Subcutaneous abdominal adipose tissue (tissue), 5 donors: ENCODE measurements around the gene LSM3.

ENCODE experiments used
- H3K27ac ChIP-seq: one replicate; pipeline ENCODE4 v1.7.0; 2013; ENCODE audit warnings: low read depth, mild to moderate bottlenecking, inconsistent platforms, low read length, moderate library complexity
- H3K27me3 ChIP-seq, 5 donors: one replicate each; pipeline ENCODE4 v1.7.0; 2013; ENCODE audit warnings: low read length in 5 of 5, inconsistent platforms in 1 of 5; ENCODE audit not compliant: control insufficient read depth in 5 of 5, insufficient read depth in 4 of 5
- H3K36me3 ChIP-seq, 5 donors: one replicate each; pipeline ENCODE4 v1.7.0; 2013; ENCODE audit warnings: low read length in 5 of 5; ENCODE audit not compliant: control insufficient read depth in 5 of 5, insufficient read depth in 5 of 5
- H3K4me1 ChIP-seq, 5 donors: one replicate each; pipeline ENCODE4 v1.7.0; 2013; ENCODE audit warnings: low read length in 5 of 5, mild to moderate bottlenecking in 3 of 5, moderate library complexity in 1 of 5; ENCODE audit not compliant: control insufficient read depth in 5 of 5, insufficient read depth in 5 of 5
- H3K4me3 ChIP-seq, 5 donors: one replicate each; pipeline ENCODE4 v1.7.0; 2013; ENCODE audit warnings: low read length in 5 of 5, low read depth in 1 of 5
- H3K9ac ChIP-seq, 5 donors: one replicate each; pipeline ENCODE4 v1.7.0; 2013; ENCODE audit warnings: low read length in 5 of 5, mild to moderate bottlenecking in 4 of 5, moderate library complexity in 3 of 5
- H3K9me3 ChIP-seq, 5 donors: one replicate each; pipeline ENCODE4 v1.7.0; 2013; ENCODE audit warnings: low read length in 5 of 5; ENCODE audit not compliant: control insufficient read depth in 5 of 5
- donor health status: healthy.
- donor health status: healthy.
- donor health status: healthy.
- donor health status: healthy.
- donor health status: healthy.

LSM3 gene

GRCh38 chr3:14242490-14243311, 64.1 kb downstream of the LSM3 start:
- Histone ChIP-seq H3K27ac (no peak overlapping the region), H3K4me1 (peaks cover 0 to 2% (median 0%) of the 10 kb centered on the region in 5 donors), H3K9ac (no peak overlapping the region), H3K9me3 (no peaks in the 10 kb centered on the region), H3K36me3 (no peaks in the 10 kb centered on the region), H3K27me3 (peaks cover 0 to 3% (median 0%) of the 10 kb centered on the region in 5 donors), H3K4me3 (no peak overlapping the region)

DNA sequence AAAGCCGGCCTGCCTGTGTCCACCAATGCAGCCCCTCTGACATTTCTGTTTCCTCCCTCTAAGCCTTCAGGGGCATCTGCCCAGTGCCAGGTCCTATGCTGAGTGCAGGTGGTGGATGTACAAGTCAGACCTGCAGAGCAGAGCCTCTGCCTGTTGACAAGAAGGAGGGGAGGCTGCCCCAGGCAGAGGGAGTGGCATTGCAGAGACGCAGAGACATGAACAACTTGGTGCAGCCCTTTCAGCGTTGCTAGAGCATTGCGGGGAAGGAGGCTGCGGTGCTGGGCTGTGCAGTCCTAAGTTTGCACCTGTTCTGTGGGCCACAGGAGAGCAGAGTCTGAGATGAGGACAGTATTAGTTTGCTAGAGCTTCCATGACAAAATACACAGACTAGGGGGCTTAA, 65.2 kb downstream of the LSM3 start:
- Histone ChIP-seq H3K27ac (no peak overlapping the region), H3K27me3 (peaks cover 0 to 3% (median 0%) of the 10 kb centered on the region in 5 donors), H3K4me1 (peaks cover 0 to 4% (median 4%) of the 10 kb centered on the region in 5 donors)

DNA sequence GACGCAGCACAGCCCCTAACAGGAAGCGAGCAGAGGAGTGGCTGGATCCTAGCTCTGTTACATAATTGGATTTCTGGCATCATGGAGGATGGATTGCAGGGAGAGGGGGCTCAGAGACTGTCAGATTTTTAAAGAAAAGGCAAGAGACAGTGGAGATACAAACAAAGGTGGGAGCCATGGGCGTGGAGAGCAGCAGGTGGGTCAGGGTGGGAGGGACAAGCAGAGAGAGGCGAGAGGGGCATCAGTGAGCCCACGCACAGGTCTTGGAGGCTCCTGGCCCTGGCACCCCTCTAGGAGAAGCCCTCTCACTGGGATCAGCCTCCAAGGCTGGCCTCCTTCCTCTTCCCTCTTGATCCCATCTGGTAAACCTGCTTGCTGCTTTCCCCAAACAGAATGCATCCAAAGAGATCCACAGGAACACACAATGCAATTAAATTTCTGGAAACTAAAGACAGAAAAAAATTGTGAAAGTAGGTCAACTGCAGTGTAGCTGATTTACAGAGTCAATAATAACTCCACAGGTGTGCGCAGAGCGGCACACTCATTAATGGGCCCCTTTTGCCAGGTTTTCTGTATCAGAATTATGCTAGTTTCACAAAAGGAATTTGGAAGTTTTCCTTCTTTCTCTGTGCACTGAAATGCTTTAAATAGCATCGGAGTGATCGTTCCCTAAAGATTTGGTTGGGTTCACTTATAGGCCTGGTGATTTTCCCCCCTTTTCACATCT, 66.1 kb downstream of the LSM3 start:
- no peaks in the 10 kb centered on the region for H3K36me3 ChIP-seq
- H3K27ac ChIP-seq = no peak overlapping the region
- H3K27me3 ChIP-seq = peaks cover 0 to 3% (median 0%) of the 10 kb centered on the region in 5 donors
- H3K4me1 ChIP-seq = peaks cover 0 to 11% (median 5%) of the 10 kb centered on the region in 5 donors
- H3K9ac ChIP-seq = no peak overlapping the region
- H3K9me3 ChIP-seq = no peaks in the 10 kb centered on the region
- H3K4me3 ChIP-seq = no peak overlapping the region

More for the DNA sequence above, 65.2 kb downstream of the LSM3 start:
- no peaks in the 10 kb centered on the region for H3K9me3 ChIP-seq
- H3K9ac ChIP-seq = no peak overlapping the region
- no peak overlapping the region for H3K4me3 ChIP-seq
- H3K36me3 ChIP-seq = no peaks in the 10 kb centered on the region

GRCh38 chr3:14245248-14245639, 66.6 kb downstream of the LSM3 start:
- peaks cover 0 to 3% (median 0%) of the 10 kb centered on the region in 5 donors for H3K27me3 ChIP-seq

DNA sequence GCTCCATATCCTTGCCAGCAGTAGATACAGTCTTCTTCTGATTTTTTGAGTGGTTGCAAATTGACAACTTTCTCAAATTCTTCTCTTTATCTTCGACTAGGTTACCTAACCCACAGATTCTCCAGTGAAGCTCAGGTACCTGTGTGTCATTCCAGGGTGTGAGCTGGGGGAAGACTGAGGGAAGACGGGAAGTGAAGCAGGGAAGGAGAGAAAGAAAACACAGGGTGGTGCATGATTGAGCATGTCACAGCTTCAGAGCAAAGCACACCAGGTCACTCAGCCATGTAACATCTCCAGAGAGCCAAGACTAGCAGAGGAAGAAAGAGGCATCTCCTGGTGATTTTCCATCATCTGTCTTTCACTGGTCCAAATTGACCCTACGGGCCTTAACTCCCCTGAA, 67.2 kb downstream of the LSM3 start:
- peaks cover 0 to 3% (median 0%) of the 10 kb centered on the region in 5 donors for H3K27me3 ChIP-seq
- H3K9ac ChIP-seq = no peak overlapping the region
- H3K27ac ChIP-seq = no peak overlapping the region
- no peaks in the 10 kb centered on the region for H3K9me3 ChIP-seq
- no peak overlapping the region for H3K4me3 ChIP-seq
- H3K4me1 ChIP-seq = peaks cover 0 to 11% (median 5%) of the 10 kb centered on the region in 5 donors
- no peaks in the 10 kb centered on the region for H3K36me3 ChIP-seq

More at GRCh38 chr3:14245248-14245639, 66.6 kb downstream of the LSM3 start:
- H3K9ac ChIP-seq = no peak overlapping the region
- no peak overlapping the region for H3K4me3 ChIP-seq
- no peak overlapping the region for H3K27ac ChIP-seq
- no peaks in the 10 kb centered on the region for H3K9me3 ChIP-seq
- H3K36me3 ChIP-seq = no peaks in the 10 kb centered on the region
- H3K4me1 ChIP-seq = peaks cover 0 to 11% (median 5%) of the 10 kb centered on the region in 5 donors

DNA sequence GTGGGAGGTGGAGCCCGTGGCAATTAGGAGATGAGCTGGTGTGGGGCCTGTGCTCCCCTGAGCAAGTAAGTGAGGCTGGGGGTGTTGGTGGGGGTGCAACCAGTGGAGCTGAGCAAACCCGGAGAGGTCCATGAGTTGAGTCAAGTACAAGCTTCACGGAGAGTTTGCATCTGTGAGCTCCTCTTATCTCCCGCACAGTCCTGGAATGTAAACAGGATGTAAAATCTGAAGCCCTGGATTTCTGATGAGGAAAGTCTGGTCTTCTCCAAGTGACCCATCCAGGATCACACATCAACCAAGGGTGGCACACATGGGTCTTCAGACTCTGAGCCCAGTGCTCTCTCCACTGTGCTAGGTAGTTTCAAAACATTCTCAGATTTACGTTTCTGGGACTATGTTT, 67.8 kb downstream of the LSM3 start:
- Histone ChIP-seq H3K4me3 (no peak overlapping the region), H3K9me3 (no peaks in the 10 kb centered on the region), H3K4me1 (peaks cover 0 to 11% (median 5%) of the 10 kb centered on the region in 5 donors), H3K27ac (no peak overlapping the region), H3K27me3 (peaks cover 0 to 3% (median 0%) of the 10 kb centered on the region in 5 donors), H3K9ac (no peak overlapping the region), H3K36me3 (no peaks in the 10 kb centered on the region)

DNA sequence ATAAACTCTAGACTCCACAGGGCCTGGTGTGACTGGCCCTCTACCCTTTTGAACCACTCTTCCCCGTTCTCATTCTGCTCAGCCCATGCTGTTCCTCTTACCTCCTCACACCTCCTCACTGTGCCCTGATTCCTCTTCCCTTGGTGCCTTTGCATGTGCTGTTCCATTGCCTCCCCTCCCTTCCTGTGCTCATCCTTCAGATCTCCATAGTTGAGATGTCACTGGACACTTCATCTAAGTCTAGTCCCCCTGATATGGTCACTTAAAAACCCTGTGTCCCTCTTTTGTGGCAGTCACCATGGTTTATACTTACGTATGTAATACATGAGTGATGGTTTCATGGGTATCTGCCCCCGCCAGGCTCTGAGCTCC, 69.8 kb downstream of the LSM3 start:
- peaks cover 0 to 11% (median 5%) of the 10 kb centered on the region in 5 donors for H3K4me1 ChIP-seq
- H3K9me3 ChIP-seq = no peaks in the 10 kb centered on the region
- H3K27me3 ChIP-seq = peaks cover 0 to 3% (median 0%) of the 10 kb centered on the region in 5 donors
- H3K36me3 ChIP-seq = no peaks in the 10 kb centered on the region
- H3K27ac ChIP-seq = no peak overlapping the region
- no peak overlapping the region for H3K4me3 ChIP-seq
- H3K9ac ChIP-seq = no peak overlapping the region

DNA sequence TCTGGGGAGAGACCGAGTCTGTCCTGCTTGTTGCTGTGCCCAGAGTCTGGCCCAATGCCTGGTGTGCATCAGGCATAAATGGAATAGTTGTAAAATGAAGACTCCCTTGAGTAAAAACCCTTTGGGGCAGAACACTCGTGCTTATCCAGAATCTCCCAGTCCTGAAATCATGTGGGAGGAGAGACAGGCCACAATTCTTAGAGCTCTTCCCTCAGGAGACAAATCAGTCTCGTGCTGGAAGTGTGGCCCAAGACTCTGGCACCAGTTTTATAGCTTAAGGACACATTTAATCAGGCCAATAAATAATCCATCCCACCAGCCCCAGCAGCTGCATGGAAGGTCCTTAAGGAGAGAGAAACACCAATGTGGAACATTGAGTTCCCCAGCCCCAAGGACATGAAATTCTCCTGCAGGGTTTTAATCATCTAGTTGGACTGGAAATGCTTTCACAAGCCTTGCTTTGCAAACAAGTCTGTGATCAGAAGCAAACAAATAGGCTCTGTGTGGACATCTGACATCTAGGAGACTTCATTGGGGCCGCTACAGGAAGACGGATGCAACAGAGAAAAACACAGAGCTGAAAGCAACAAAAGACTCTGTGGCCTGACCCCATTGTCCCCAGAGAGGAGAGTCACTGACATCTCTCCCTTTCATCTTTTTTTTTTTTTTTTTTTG, 70.4 kb downstream of the LSM3 start:
- Histone ChIP-seq H3K9ac (no peak overlapping the region), H3K27me3 (peaks cover 0 to 2% (median 0%) of the 10 kb centered on the region in 5 donors), H3K4me3 (no peak overlapping the region), H3K27ac (no peak overlapping the region), H3K4me1 (peaks cover 1 to 11% (median 5%) of the 10 kb centered on the region in 5 donors), H3K36me3 (no peaks in the 10 kb centered on the region), H3K9me3 (no peaks in the 10 kb centered on the region)
